Measurements from ENCODE around the gene GRB10. TPM values are rescaled to one million over a fixed set of nuclear protein-coding genes. Genes with fewer than 3 reads are reported as not detected.
"Not testable (repeated sequence)": the region's sequence is repeated elsewhere in the genome, so short reads cannot be mapped to it uniquely, and the experiment has no call there.

The GRB10 gene
- total RNA-seq, 2 donors from 2014 or later, result 2.6 to 6.6 TPM

DNA sequence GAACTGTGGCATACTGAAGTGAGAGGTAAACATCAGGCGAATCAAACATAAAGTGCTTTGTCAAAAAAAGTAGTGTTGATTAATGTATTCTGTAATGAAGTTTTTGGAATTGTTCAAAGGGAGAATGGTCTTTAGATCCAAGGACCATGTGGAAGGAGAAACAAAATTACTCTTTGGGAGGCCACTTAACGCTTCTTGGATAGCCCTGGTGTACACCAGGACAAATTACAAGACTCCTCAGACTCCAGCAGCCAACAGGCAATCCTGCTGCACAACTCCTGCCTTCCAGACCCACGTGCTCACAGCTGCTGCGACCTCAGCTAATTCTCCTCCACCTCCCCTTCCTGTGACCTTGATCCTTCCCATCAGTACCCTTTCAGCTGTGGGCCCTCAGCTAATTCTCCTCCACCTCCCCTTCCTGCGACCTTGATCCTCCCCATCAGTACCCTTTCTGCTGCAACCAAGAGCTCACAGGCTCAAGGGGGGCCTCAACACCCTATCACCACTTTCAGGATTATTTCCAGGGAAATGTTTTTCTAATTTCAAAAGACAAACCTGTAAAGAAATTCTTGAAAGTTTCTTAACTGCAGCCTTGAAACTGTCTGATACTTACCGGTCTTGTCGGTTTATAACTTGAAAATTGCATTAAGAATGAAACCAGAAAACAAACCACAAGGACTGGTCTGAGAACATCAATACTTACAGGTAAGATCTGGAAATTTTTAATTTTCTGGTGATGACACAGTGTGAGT lies 187.8 kb downstream of the GRB10 start:
- no peak for DNase-seq (ENCODE audit: low spot score in 2 of 2)
- Mint-ChIP-seq H3K9me3 (no peaks in the 10 kb centered on the region), H3K27ac (peak overlapping the region in 1 of 2 donors; percentile 80), H3K36me3 (no peaks in the 10 kb centered on the region)
- ATAC-seq, result peak; percentile 77 to 90

DNA sequence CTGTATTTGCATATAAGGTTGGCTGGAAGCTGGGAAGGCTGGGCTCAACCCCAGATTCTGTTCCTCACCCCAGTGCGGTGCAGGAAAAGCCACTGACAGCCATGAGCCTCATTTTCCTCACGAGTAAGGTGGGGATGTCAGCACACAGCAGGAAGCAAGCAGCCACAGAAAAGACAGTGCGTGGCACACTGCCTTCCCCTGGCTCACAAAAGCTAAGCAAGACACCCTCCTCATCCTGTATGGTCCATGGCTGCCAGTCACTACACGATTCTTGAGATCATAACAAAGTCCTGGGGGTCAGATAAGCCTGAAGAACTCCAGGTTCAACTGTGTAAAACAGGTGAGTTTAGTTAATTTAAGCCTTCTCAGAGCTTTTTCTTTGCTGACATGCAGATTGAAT lies 188.6 kb downstream of the GRB10 start:
- DNase-seq (ENCODE audit: low spot score in 2 of 2) (no peak), ATAC-seq (peak in 1 of 2 donors; percentile 24)
- Mint-ChIP-seq H3K9me3 (no peaks in the 10 kb centered on the region), H3K36me3 (no peaks in the 10 kb centered on the region), H3K27ac (no peak overlapping the region)

DNA sequence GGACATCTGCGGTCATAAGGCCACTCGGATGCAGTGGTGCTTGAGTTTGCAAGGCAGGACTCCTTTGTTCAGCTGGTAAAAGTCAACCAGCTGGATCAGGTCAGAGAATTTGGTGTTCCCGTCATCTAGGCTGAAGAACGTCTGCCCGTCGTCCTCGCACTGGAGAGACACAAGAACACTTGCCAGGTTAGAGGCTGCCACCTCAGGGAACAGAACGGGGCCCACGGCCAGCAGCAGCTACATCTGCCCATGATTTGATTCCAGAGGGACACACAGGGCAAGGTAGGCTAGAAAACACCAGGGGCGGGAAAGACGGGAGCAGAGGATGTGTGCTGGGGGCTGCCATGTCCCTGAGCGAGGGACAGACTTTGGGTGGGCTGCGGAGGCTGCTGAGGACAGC lies 189.8 kb downstream of the GRB10 start:
- Mint-ChIP-seq H3K36me3 (no peaks in the 10 kb centered on the region), H3K9me3 (no peaks in the 10 kb centered on the region), H3K27ac (no peak overlapping the region)
- DNase-seq (ENCODE audit: low spot score in 2 of 2), result no peak
- ATAC-seq, result no peak

DNA sequence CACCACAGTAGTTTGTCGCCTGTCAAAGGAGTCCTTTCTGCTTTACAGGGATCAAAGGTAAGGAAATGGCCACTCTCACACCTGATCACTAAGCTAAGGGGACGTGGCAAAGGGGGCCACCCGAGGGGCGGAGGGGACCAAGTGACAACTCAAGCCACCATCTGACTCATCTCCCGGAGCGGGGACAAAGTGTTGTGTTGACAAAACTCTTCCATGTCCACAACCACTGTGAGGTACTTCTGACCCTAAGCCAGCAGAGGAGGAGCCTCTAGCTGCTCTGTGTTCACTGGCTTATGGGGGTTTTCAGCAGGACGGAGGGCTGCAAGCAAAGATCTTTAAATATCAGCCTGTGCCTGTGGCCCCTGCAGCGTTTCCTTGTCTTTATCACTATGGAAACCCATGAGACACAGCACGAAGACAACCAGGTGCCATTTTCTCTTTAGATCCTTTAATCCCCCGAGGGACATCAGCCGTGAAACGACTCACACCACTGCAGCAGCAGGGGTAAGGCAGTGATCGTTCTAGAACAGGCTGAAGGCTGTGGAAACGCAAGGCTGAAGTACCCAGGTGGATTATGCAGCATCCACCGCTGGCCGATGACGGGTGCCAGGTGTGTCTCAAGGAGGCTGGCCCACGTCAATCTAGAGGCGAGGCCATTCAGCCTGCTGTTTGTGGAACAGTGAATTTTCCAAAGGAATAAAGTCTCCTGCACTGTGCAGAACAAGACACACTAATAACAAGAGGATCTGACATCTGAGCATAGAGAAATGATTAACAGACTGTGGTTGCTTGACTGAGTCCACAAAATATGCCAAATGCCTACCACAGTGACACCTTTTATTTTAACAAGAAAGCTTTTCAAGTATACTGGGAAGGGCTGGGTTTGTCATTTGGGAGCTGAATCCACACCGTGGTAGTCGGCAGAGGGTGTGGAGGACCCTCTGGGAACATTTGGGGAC lies 190.9 kb downstream of the GRB10 start:
- Mint-ChIP-seq H3K9me3 (no peaks in the 10 kb centered on the region), H3K27ac (no peak overlapping the region), H3K36me3 (no peaks in the 10 kb centered on the region)
- no peak for ATAC-seq
- no peak for DNase-seq (ENCODE audit: low spot score in 2 of 2)

DNA sequence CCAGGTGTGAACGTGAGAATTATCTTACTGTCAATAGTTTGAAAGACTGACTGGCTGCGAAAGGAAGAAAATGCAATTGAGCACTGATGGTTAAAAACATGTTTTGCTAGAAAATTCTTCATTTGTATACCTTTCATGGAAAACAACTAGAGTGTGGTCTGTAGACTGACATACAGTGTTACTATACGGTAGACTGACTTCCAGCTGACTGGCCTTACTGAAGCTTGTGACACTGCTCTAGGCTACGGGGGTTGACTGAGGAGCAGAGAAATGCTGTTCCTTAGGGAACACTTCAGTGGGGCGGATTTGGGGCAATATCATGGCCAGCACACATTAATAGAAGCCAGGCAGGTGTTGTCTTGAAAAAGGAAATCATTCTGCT lies 191.6 kb downstream of the GRB10 start:
- no peak for DNase-seq (ENCODE audit: low spot score in 2 of 2)
- ATAC-seq, result no peak
- Mint-ChIP-seq H3K27ac (no peak overlapping the region), H3K9me3 (no peaks in the 10 kb centered on the region), H3K36me3 (no peaks in the 10 kb centered on the region)

DNA sequence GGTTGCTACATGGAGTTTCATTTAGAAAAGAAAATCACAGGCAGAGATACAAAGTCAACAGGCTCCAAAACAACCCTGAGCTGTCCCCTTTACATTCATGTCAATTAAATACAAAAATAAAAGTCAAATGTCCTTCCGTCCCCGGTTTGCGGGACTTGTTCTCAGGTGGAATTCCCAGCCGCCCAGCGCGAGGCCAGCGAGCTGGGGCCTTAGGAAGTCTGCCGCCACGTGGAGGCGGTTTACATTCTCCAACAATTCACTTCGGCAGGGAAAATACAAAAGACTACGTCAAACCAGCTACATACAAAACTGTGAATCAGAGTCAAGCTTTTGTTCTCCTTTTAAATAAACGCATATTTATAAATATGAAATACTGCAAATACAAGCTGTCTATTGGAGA lies 192.2 kb downstream of the GRB10 start:
- ATAC-seq (no peak), DNase-seq (ENCODE audit: low spot score in 2 of 2) (no peak)
- Mint-ChIP-seq H3K36me3 (no peaks in the 10 kb centered on the region), H3K9me3 (no peaks in the 10 kb centered on the region), H3K27ac (no peak overlapping the region)

DNA sequence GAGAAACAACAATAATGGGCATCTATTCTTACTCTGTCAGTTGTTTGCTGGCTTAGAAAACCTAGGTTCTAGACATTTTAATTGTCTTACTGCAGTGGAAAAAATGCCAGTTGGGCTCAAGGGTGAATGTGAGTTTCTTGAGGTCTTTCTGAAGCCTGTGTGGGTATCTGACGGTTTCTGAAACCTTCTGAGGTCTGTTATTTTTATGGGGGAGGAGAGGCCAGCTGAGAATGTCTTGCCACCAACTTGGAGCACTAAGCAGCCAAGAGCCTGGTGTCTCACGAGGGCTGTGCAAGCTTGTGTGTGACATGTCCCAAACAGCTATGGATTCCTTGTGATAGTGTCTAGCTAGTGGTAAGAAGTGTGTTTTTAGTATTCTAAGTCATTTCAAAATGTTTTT lies 193.3 kb downstream of the GRB10 start:
- Mint-ChIP-seq H3K27ac (no peak overlapping the region), H3K9me3 (no peaks in the 10 kb centered on the region), H3K36me3 (no peaks in the 10 kb centered on the region)
- DNase-seq (ENCODE audit: low spot score in 2 of 2) (no peak), ATAC-seq (no peak)

DNA sequence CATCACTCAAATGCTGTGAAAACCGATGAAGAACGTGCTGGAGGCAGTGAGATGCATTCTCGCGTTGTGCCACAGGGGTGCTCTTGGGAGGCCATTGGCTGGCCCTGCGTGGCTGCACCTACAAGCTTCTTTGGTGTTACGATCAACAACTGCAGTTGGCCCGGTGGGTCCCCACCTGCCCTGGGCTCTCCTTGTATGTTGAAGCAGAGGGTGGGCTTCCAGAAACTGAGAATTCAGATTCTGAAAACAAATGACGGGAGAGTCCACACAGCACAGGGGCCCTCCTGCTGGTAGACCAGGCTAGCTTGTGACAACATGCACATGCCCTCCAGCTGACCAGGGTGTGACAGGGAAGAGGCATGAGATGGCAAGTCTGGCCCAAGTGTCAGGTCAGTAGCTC lies 193.8 kb downstream of the GRB10 start:
- no peak for ATAC-seq
- H3K36me3 Mint-ChIP-seq, result peaks cover 2 to 3% of the 10 kb centered on the region in 2 donors
- no peak for DNase-seq (ENCODE audit: low spot score in 2 of 2)

DNA sequence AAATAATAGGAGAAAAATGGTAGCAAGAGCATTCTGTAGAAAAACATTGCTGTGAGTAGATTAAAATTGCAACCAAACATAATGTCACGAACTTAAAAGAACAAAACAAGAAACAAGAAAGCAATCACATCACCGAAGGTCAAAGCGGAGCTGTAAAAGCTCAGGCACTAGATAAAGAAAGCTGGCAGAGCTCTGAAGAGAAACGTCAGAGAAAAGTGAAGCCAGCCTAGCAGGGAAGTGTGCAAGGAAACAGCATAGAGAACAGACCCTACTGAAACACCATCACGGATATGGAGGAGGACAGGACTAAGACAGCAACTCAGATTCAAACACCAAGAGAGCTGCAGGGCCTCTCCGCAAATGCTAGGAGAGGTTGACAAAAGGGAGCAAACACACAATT lies 195.0 kb downstream of the GRB10 start:
- DNase-seq (ENCODE audit: low spot score in 2 of 2) (no peak), ATAC-seq (no peak)
- peaks cover 10% of the 10 kb centered on the region in 2 donors for H3K36me3 Mint-ChIP-seq
- H3K9me3 Mint-ChIP-seq, result peaks cover 0 to 13% of the 10 kb centered on the region in 2 donors
- no peak overlapping the region for H3K27ac Mint-ChIP-seq

More for the DNA sequence above, 193.8 kb downstream of the GRB10 start:
- Mint-ChIP-seq H3K27ac (no peak overlapping the region), H3K9me3 (peaks cover 0 to 2% of the 10 kb centered on the region in 2 donors)

DNA sequence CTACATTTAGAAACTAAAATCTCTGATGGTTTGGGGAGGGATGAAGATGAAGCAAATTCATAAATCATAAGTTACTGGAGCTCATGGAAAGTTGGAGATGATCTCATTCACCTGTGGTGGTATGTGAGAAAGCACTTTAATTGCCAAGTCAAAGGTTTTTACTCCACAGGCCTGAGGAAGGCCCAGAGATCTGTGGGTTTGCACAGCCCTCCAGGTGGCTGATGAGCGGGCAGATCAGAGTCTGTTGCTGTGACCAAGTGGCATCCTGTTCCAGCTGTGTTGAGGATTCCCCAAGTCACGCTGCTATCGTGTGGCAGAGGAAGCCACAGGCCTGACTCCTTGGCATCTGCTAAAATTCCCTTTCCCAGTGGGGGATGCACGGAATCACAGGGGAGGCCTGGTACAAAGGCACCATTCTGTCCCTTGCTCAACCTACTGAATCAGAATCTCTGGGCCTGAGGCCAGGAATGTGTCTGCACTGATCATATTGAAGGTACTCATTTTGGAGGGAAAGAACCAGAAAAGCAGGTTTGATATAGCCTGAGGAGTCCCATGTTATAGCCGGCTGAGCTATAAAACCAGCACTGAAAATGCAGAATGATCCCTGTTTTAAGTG lies 197.8 kb downstream of the GRB10 start:
- Mint-ChIP-seq H3K36me3 (peaks cover 10 to 16% of the 10 kb centered on the region in 2 donors), H3K9me3 (peaks cover 0 to 18% of the 10 kb centered on the region in 2 donors), H3K27ac (no peak overlapping the region)
- no peak for DNase-seq (ENCODE audit: low spot score in 2 of 2)
- no peak for ATAC-seq

DNA sequence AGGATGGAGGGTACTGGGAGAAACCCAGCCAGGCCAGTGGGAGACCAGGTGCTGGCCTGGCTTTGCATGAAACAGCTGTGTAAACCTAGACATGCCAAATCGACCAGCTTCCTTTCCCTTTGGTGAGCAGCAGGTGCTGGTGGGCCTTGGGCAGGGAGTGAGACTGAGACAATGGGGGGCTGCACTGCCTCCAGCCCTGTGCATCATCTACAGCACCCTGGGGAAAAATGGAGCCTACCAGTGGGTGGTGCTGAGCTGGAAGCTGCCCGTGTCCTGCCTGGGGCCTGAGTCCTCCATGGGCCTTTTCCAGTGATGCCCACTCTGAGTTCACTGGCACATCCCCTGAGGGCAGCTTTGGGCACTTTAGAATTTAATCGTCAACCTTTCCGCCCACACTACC lies 198.3 kb downstream of the GRB10 start:
- no peak overlapping the region for H3K27ac Mint-ChIP-seq
- peaks cover 10 to 16% of the 10 kb centered on the region in 2 donors for H3K36me3 Mint-ChIP-seq
- DNase-seq (ENCODE audit: low spot score in 2 of 2), result no peak
- peaks cover 0 to 18% of the 10 kb centered on the region in 2 donors for H3K9me3 Mint-ChIP-seq
- ATAC-seq, result no peak

DNA sequence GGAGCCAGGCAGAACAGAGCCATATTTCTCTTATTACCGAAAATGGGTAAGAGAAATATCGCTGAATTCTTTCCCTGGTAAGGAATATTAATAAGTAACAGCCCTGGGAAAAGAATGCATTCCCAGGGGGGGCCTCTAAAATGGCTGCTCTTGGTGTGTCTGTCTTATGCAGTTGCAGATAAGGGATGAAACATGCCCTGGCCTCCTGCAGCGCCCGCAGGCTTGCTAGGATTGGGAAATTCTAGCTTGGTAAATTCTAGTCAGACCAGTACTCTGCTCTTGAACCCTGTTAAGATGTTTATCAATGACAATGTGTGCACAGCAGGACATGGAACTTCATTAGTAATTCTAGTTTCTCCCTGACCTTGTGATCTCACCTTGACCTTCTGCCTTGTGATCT lies 199.4 kb downstream of the GRB10 start:
- DNase-seq (ENCODE audit: low spot score in 2 of 2); ATAC-seq; H3K27ac Mint-ChIP-seq: not testable (repeated sequence)
- Mint-ChIP-seq H3K9me3 (peaks cover 0 to 18% of the 10 kb centered on the region in 2 donors), H3K36me3 (peaks cover 10 to 16% of the 10 kb centered on the region in 2 donors)

DNA sequence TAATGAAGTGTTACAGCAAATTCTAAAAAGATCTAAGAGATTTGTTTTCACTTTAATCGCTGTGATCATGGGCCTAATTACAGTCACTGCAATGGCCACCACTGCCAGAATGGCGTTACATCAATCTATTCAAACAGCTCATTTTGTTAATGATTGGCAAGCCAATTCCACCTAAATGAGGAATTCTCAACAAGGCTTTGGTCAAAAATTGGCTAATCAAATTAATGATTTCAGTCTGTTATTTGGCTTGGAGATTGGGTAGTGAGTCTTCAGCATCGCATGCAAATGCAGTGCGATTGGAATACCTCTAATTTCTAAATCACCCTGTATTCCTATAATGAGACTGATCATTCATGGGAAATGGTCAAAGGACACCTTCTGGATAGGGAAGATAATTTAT lies 200.4 kb downstream of the GRB10 start:
- H3K27ac Mint-ChIP-seq; DNase-seq (ENCODE audit: low spot score in 2 of 2); ATAC-seq: not testable (repeated sequence)
- peaks cover 8 to 24% of the 10 kb centered on the region in 2 donors for H3K9me3 Mint-ChIP-seq
- H3K36me3 Mint-ChIP-seq, result peaks cover 10 to 21% of the 10 kb centered on the region in 2 donors

DNA sequence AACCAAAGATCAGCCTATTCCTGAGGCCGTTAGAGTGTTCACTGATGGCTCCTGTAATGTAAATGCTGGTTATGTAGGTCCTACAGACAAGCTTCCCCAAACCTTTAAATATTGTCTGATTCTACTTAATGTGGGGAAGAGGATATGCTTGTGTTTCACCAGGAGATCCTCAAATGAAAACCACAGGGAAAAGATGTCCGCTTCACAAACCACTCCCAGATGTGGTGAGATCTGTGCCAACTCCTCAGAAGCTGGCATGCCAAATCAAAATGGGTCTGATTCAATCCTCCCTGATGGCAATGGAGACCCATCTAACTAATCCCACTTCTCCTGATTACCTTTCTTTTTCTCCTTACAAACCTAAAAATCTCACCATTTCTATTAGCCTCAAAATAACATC lies 202.0 kb downstream of the GRB10 start:
- H3K27ac Mint-ChIP-seq; ATAC-seq; DNase-seq (ENCODE audit: low spot score in 2 of 2): not testable (repeated sequence)
- Mint-ChIP-seq H3K9me3 (peaks cover 15 to 30% of the 10 kb centered on the region in 2 donors), H3K36me3 (peaks cover 16 to 26% of the 10 kb centered on the region in 2 donors)

DNA sequence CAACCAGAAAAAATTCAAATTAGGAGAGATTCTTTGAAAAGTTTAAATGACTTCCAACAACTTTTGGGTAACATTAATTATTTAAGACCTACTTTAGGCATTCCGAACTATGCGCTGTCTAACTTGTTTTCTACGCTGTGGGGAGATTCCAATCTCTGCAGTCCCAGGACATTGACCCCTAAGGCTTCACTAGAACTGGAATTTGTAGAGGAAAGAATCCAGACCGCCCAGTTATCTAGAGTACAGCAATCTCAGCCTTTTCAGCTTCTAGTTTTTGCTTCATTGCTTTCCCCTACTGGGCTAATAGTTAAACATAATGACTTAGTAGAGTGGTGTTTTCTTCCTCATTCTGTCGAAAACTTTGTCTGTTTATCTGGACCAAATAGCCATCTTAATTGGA lies 202.6 kb downstream of the GRB10 start:
- ATAC-seq (no peak), DNase-seq (ENCODE audit: low spot score in 2 of 2) (no peak)
- Mint-ChIP-seq H3K36me3 (peaks cover 16 to 26% of the 10 kb centered on the region in 2 donors), H3K9me3 (peaks cover 21 to 30% of the 10 kb centered on the region in 2 donors), H3K27ac (no peak overlapping the region)

DNA sequence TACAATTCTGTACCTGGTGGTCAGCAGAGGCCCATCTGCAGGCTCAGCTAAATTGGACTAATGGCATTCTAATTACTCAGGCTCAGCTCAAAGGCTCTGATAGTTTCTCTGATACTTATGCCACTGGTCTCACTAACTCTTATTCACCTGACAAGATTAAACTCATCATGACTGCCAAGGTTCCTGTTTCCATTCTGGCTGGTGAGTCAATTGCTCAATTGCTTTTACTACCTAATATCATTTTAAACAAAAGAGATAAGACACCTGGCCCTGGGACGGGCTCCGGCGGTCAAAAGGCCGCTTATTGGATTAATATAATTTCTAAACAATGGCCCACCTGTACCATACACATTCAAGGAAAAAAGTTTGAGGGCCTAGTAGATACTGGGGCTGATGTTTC lies 204.6 kb downstream of the GRB10 start:
- Mint-ChIP-seq H3K9me3 (peaks cover 20 to 21% of the 10 kb centered on the region in 2 donors), H3K36me3 (peaks cover 6 to 17% of the 10 kb centered on the region in 2 donors)
- not testable (repeated sequence) for ATAC-seq; H3K27ac Mint-ChIP-seq; DNase-seq (ENCODE audit: low spot score in 2 of 2)

DNA sequence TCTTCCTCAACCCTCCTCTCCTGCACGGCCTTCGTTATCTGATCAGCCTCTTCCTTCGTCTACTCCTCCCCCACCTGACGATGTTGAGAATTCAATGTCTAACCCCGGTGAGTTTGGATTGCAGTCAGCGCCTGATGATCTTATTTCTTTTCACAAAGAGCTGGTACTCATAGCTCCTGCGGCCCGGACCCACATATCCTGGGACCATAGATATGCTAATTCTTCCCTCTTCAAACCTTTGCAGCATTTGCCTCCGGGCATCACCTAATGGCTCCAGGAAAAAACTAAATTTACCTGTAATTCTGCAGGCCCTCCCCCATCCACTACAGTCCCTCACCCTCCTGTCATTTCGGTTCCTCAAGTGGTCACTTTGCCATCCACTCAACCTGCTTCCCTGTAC lies 205.1 kb downstream of the GRB10 start:
- DNase-seq (ENCODE audit: low spot score in 2 of 2) (no peak), ATAC-seq (no peak)
- Mint-ChIP-seq H3K27ac (no peak overlapping the region), H3K36me3 (peaks cover 6 to 14% of the 10 kb centered on the region in 2 donors), H3K9me3 (peaks cover 15 to 21% of the 10 kb centered on the region in 2 donors)
